IMR-90 (cell line): ENCODE results near the gene TNKS2. TPM values are rescaled to one million over a fixed set of nuclear protein-coding genes. Genes with fewer than 3 reads are reported as not detected.

ENCODE experiments used
- ATAC-seq: fragments of 200-7000 bp; cut with Tn5 transposase; 2 replicates; pipeline ENCODE4 v1.9.1; 2020; ENCODE audit warnings: low read depth, mild to moderate bottlenecking, moderate library complexity
- BruUV-seq: library from RNA; stranded (reverse); fragments of 400-500 nt; replicated peaks from 2 replicates; lab custom pipeline; 2021; lab: Mats Ljungman, UMichigan
- CTCF ChIA-PET: fragments of 300-600 bp; formaldehyde crosslinking; extraction: SDS; loops from one replicate; lab custom pipeline; 2021; ENCODE audit warnings: antibody characterized with exemption; lab: Yijun Ruan, JAX
- POLR2A ChIA-PET: fragments of 300-600 bp; sonication (Branson Sonifier 250); formaldehyde crosslinking; loops from one replicate; lab custom pipeline; 2022; ENCODE audit warnings: antibody characterized with exemption; ENCODE audit not compliant: unreplicated experiment; lab: Charles Lee
- DNase-seq: peaks from one replicate; pipeline ENCODE4 v3.0.0; 2013
- H2AFZ ChIP-seq: replicated peaks from 2 replicates; pipeline ENCODE3; 2013; ENCODE audit warnings: low read length, mild to moderate bottlenecking; ENCODE audit not compliant: poor library complexity
- H2AK5ac ChIP-seq: 2 replicates; pipeline ENCODE4 v1.6.1; 2013; ENCODE audit warnings: low read depth, low read length, inconsistent platforms
- H2AK9ac ChIP-seq: replicated peaks from 2 replicates; pipeline ENCODE3; 2013; ENCODE audit warnings: mild to moderate bottlenecking, low read depth, low read length, moderate library complexity; ENCODE audit not compliant: poor library complexity
- H2BK120ac ChIP-seq: 2 replicates; pipeline ENCODE4 v1.6.1; 2013; ENCODE audit warnings: low read depth, low read length, inconsistent platforms
- H2BK15ac ChIP-seq: 3 replicates; pipeline ENCODE4 v1.6.1; 2013; ENCODE audit warnings: low read depth, low read length, inconsistent platforms
- H2BK20ac ChIP-seq: 2 replicates; pipeline ENCODE4 v1.6.1; 2013; ENCODE audit warnings: low read depth, mild to moderate bottlenecking, inconsistent platforms, low read length, moderate library complexity
- H2BK5ac ChIP-seq: 2 replicates; pipeline ENCODE4 v1.6.1; 2013; ENCODE audit warnings: mild to moderate bottlenecking, low read depth, low read length, inconsistent platforms; ENCODE audit not compliant: poor library complexity, severe bottlenecking
- H3K14ac ChIP-seq: replicated peaks from 2 replicates; pipeline ENCODE4 v1.6.1; 2013; ENCODE audit warnings: low read depth, low read length, inconsistent platforms
- H3K18ac ChIP-seq: 2 replicates; pipeline ENCODE4 v1.6.1; 2013; ENCODE audit warnings: low read depth, low read length, control low read depth
- H3K23ac ChIP-seq: 2 replicates; pipeline ENCODE4 v1.6.1; 2013; ENCODE audit warnings: low read depth, low read length, inconsistent platforms
- H3K27ac ChIP-seq: 2 replicates; pipeline ENCODE4 v1.5.1; 2013; ENCODE audit warnings: mild to moderate bottlenecking, control low read depth, low read length; ENCODE audit not compliant: insufficient read depth
- H3K27me3 ChIP-seq: 2 replicates; pipeline ENCODE4 v1.6.1; 2013; ENCODE audit warnings: low read length; ENCODE audit not compliant: control insufficient read depth, insufficient read depth
- H3K36me3 ChIP-seq: 2 replicates; pipeline ENCODE4 v1.6.1; 2013; ENCODE audit warnings: low read length, mixed read lengths; ENCODE audit not compliant: control insufficient read depth, insufficient read depth
- H3K4ac ChIP-seq: 2 replicates; pipeline ENCODE4 v1.6.1; 2013; ENCODE audit warnings: low read depth, low read length, inconsistent platforms
- H3K4me1 ChIP-seq: 2 replicates; pipeline ENCODE4 v1.6.1; 2013; ENCODE audit warnings: low read length, mixed read lengths; ENCODE audit not compliant: control insufficient read depth, insufficient read depth
- H3K4me2 ChIP-seq: 2 replicates; pipeline ENCODE4 v1.6.1; 2013; ENCODE audit warnings: low read depth, mild to moderate bottlenecking, control low read depth, low read length, moderate library complexity
- H3K4me3 ChIP-seq: 2 replicates; pipeline ENCODE4 v1.5.1; 2013; ENCODE audit warnings: low read depth, mild to moderate bottlenecking, control low read depth, low read length, moderate library complexity; ENCODE audit not compliant: insufficient read depth
- H3K56ac ChIP-seq: 2 replicates; pipeline ENCODE4 v1.6.1; 2013; ENCODE audit warnings: low read length, inconsistent platforms; ENCODE audit not compliant: insufficient read depth; ENCODE audit errors: extremely low read depth
- H3K79me1 ChIP-seq, 2 experiments: 2 replicates each; pipeline ENCODE4 v1.6.1; 2013; ENCODE audit warnings: low read length in 2 of 2, inconsistent platforms in 1 of 2, low read depth in 1 of 2
- H3K9ac ChIP-seq: 2 replicates; pipeline ENCODE4 v1.6.1; 2013; ENCODE audit warnings: low read depth, low read length, control low read depth
- H3K9me1 ChIP-seq: 2 replicates; pipeline ENCODE4 v1.6.1; 2013; ENCODE audit warnings: low read length, inconsistent platforms; ENCODE audit not compliant: insufficient read depth
- H3K9me3 ChIP-seq: 2 replicates; pipeline ENCODE4 v1.6.1; 2013; ENCODE audit warnings: low read length; ENCODE audit not compliant: control insufficient read depth, insufficient read depth
- H4K20me1 ChIP-seq: 2 replicates; pipeline ENCODE4 v1.6.1; 2013; ENCODE audit warnings: low read length, inconsistent platforms; ENCODE audit not compliant: insufficient read depth
- H4K5ac ChIP-seq: 2 replicates; pipeline ENCODE4 v1.6.1; 2013; ENCODE audit warnings: mild to moderate bottlenecking, low read depth, low read length, control low read depth
- H4K8ac ChIP-seq, 2 experiments: 2 replicates each; pipeline ENCODE4 v1.6.1; 2013; ENCODE audit warnings: low read depth in 2 of 2, low read length in 2 of 2, control low read depth in 1 of 2, inconsistent platforms in 1 of 2
- H4K91ac ChIP-seq: 2 replicates; pipeline ENCODE4 v1.6.1; 2013; ENCODE audit warnings: low read depth, low read length, inconsistent platforms; ENCODE audit not compliant: insufficient read depth
- CEBPB ChIP-seq: IDR thresholded peaks from 2 replicates; pipeline ENCODE4 v1.6.1; 2012; ENCODE audit warnings: low read depth, low read length, improper control_type of control experiment
- CHD1 ChIP-seq: IDR thresholded peaks from 2 replicates; pipeline ENCODE4 v1.6.1; 2012; ENCODE audit warnings: low read depth, low read length, improper control_type of control experiment
- ELK1 ChIP-seq: fragments of 150-350 bp; IDR thresholded peaks from 2 replicates; pipeline ENCODE4 v1.6.1; 2016; ENCODE audit warnings: low read depth, mild to moderate bottlenecking, low read length, moderate library complexity, borderline replicate concordance
- NFE2L2 ChIP-seq: fragments of 150-350 bp; IDR thresholded peaks from 2 replicates; pipeline ENCODE4 v1.6.1; 2016; ENCODE audit warnings: low read depth, mild to moderate bottlenecking, low read length
- POLR2A ChIP-seq: IDR thresholded peaks from 2 replicates; pipeline ENCODE4 v1.6.1; 2012; ENCODE audit warnings: mild to moderate bottlenecking, low read depth, low read length
- RAD21 ChIP-seq: IDR thresholded peaks from 2 replicates; pipeline ENCODE4 v1.6.1; 2012; ENCODE audit warnings: low read length, improper control_type of control experiment
- WGBS, 2 experiments: methylation state at CpG; one replicate each; pipeline versions ENCODE4 v1.1.5 to v1.1.7; 2013; ENCODE audit warnings: missing lambda C conversion rate in 2 of 2; ENCODE audit not compliant: insufficient read length in 1 of 2; ENCODE audit errors: extremely low coverage in 2 of 2; 5-methylcytosine and 5-hydroxymethylcytosine counted together
- dilution Hi-C: fragments of 300-500 bp; cut with HindIII; formaldehyde crosslinking; loops from one replicate; pipeline ENCODE4 v1.14.3; 2018; ENCODE audit warnings: low sequenced_read_pairs; ENCODE audit not compliant: unreplicated experiment
- in situ Hi-C: fragments of 300-500 bp; cut with MboI; formaldehyde crosslinking; loops from 3 replicates; pipeline ENCODE4 v1.14.3; 2019; ENCODE audit warnings: low sequenced_read_pairs, inconsistent platforms, mixed read lengths
- intact Hi-C: fragments of 100-400 bp; cut with micrococcal nuclease; formaldehyde crosslinking; loops from 2 replicates; pipeline ENCODE4 v1.10.0; 2022
- polyA plus RNA-seq, 3 experiments: library from polyadenylated mRNA; depleted of rRNA; stranded (reverse); fragments of >200 nt; gene quantifications; 2 replicates each; pipeline ENCODE4 v1.2.3, GENCODE V29; 2012; ENCODE audit warnings: low replicate concordance in 1 of 3
- total RNA-seq: library from RNA; depleted of rRNA; stranded (reverse); fragments of >200 nt; gene quantifications from 2 replicates; pipeline ENCODE4 v1.2.3, GENCODE V29; 2012

TNKS2 gene
- total and polyA plus RNA-seq, 2 of the 4 experiments (the other 2 are of a cell fraction), result 17.0 to 41.4 TPM

GRCh38 chr10:91838199-91838598 lies 40.0 kb downstream of the TNKS2 start:
- H3K14ac ChIP-seq, result no peak overlapping the region
- no peak overlapping the region for H2AK9ac ChIP-seq
- H3K27ac ChIP-seq, result no peak overlapping the region
- H4K20me1 ChIP-seq, result no peaks in the 10 kb centered on the region
- TF ChIP-seq ELK1 (no peak), NFE2L2 (no peak), POLR2A (no peak), CEBPB (no peak), CHD1 (no peak), RAD21 (no peak)
- ATAC-seq (no peak), DNase-seq (no peak)
- H3K9ac ChIP-seq, result no peak overlapping the region
- H2BK15ac ChIP-seq, result no peak overlapping the region
- ChIA-PET POLR2A (no interaction called here), CTCF (no interaction called here)
- no TSS peak for BruUV-seq
- H2BK120ac ChIP-seq, result no peak overlapping the region
- H4K8ac ChIP-seq, result no peak overlapping the region
- no peak overlapping the region for H4K91ac ChIP-seq
- H3K4me3 ChIP-seq, result no peak overlapping the region
- no peak overlapping the region for H3K4ac ChIP-seq
- H3K36me3 ChIP-seq, result peaks cover 45% of the 10 kb centered on the region
- no peaks in the 10 kb centered on the region for H3K9me3 ChIP-seq
- in situ Hi-C loops, result no loop called here
- no peaks in the 10 kb centered on the region for H3K4me1 ChIP-seq
- no peaks in the 10 kb centered on the region for H3K9me1 ChIP-seq
- H2AK5ac ChIP-seq, result no peak overlapping the region
- H3K4me2 ChIP-seq, result no peak overlapping the region
- no peaks in the 10 kb centered on the region for H3K27me3 ChIP-seq
- no CpG with 5 or more reads among the region's 3 CpGs for WGBS, 2 experiments
- H2BK20ac ChIP-seq, result no peak overlapping the region
- intact Hi-C loops, result no loop called here
- H3K18ac ChIP-seq, result no peak overlapping the region
- H3K56ac ChIP-seq, result no peak overlapping the region
- H2AFZ ChIP-seq, result no peak overlapping the region
- H2BK5ac ChIP-seq, result no peak overlapping the region
- H3K79me1 ChIP-seq, result peaks cover 0 to 3% of the 10 kb centered on the region in 2 experiments; a peak in 1 of 4 replicates
- no peak overlapping the region for H3K23ac ChIP-seq
- no peak overlapping the region for H4K5ac ChIP-seq
- dilution Hi-C loops, result no loop called here
